Lower leg skin (tissue), 4 donors: ENCODE data around the gene BICD2. TPM values are rescaled to one million over a fixed set of nuclear protein-coding genes. Genes with fewer than 3 reads are reported as not detected.

Experiments
- DNase-seq, 2 donors: peaks; one replicate each; pipeline ENCODE4 v3.0.0-alpha.2; 2019; ENCODE audit warnings: low spot score in 2 of 2
- H3K4me3 ChIP-seq: fragments of 200-600 bp; sonication (generic); 2 replicates; pipeline ENCODE4 v1.5.1; 2017; ENCODE audit warnings: mild to moderate bottlenecking, low read depth; ENCODE audit not compliant: poor library complexity, severe bottlenecking
- POLR2A ChIP-seq, 2 donors: fragments of 450-650 bp; IDR thresholded peaks; one replicate each; pipeline ENCODE4 v1.6.1; 2016 to 2017; ENCODE audit warnings: antibody characterized with exemption in 2 of 2, mild to moderate bottlenecking in 1 of 2, moderate library complexity in 1 of 2
- WGBS, 2 donors: methylation state at CpG; one replicate each; pipeline ENCODE4 v1.1.5; 2018; 5-methylcytosine and 5-hydroxymethylcytosine counted together
- intact Hi-C: fragments of 100-400 bp; cut with DNase I; formaldehyde crosslinking; loops from one replicate; pipeline ENCODE4 v1.15.0; 2023; ENCODE audit warnings: low total_unique reads
- total RNA-seq, 4 donors: library from RNA; depleted of rRNA; stranded (reverse); fragments of >200 nt; gene quantifications; one replicate each; pipeline ENCODE4 v1.1.0, GENCODE V29; 2016
- TF ChIP-seq, protein P1 (sequence below), 3 donors: fragments of 450-650 bp; IDR thresholded peaks; one replicate each; pipeline ENCODE4 v1.5.1; 2016; ENCODE audit warnings: antibody characterized with exemption in 3 of 3, mild to moderate bottlenecking in 3 of 3, moderate library complexity in 2 of 3

The BICD2 gene
- total RNA-seq, 4 donors from 2014 or later, result 177 to 182 (median 180) TPM

DNA sequence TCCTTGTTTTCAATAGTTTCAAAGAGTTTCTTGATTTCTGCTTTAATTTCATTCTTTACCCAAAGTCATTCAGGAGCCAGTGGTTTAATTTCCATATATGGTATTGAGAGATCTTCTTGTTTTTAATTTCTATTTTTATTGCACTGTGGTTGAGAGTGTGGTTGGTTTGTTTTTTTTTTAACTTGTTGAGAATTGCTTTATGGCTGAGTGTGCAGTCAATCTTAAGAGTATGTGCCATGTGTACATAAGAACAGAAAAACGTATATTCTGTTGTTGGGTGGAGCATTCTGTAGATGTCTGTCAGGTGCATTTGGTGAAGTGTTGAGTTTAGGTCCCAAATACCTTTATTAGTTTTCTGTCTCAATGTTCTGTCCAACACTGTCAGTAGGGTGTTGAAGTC, 68.0 kb downstream of the BICD2 start:
- no peak for DNase-seq
- WGBS, 2 donors, result 67 to 79% methylated on average over 1 of the region's 1 CpG
- no peak overlapping the region for H3K4me3 ChIP-seq
- intact Hi-C loops, result no loop called here
- TF ChIP-seq POLR2A (IDR thresholded peaks at IDR 0.05), result no peak
- TF ChIP-seq, protein P1, sequence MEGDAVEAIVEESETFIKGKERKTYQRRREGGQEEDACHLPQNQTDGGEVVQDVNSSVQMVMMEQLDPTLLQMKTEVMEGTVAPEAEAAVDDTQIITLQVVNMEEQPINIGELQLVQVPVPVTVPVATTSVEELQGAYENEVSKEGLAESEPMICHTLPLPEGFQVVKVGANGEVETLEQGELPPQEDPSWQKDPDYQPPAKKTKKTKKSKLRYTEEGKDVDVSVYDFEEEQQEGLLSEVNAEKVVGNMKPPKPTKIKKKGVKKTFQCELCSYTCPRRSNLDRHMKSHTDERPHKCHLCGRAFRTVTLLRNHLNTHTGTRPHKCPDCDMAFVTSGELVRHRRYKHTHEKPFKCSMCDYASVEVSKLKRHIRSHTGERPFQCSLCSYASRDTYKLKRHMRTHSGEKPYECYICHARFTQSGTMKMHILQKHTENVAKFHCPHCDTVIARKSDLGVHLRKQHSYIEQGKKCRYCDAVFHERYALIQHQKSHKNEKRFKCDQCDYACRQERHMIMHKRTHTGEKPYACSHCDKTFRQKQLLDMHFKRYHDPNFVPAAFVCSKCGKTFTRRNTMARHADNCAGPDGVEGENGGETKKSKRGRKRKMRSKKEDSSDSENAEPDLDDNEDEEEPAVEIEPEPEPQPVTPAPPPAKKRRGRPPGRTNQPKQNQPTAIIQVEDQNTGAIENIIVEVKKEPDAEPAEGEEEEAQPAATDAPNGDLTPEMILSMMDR (IDR thresholded peaks at IDR 0.05), result no peak

DNA sequence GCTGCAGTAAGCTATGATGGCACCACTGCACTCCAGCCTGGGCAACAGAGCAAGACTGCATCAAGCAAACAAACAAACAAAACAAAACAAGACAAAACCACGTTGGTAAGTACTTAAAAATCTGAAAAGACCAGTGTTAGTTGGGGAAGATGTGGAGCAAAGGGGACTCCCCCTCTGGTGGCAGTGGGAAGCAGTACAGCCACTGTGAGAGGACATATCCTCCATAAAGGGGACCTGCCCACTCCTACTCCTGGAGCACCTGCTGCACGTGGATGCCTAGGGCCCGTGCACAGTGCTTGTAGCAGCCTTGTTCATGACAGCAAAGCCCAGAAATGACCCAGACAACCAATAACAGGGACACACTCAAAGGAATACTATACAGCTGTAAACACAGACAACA, 77.7 kb downstream of the BICD2 start:
- TF ChIP-seq, protein P1 (IDR thresholded peaks at IDR 0.05), result no peak
- TF ChIP-seq POLR2A (IDR thresholded peaks at IDR 0.05), result no peak
- no peak overlapping the region for H3K4me3 ChIP-seq
- WGBS, 2 donors, result 83 to 85% methylated on average over 3 of the region's 3 CpGs
- DNase-seq, result peak in 1 of 2 donors; percentile 71
- intact Hi-C loops, result no loop called here

DNA sequence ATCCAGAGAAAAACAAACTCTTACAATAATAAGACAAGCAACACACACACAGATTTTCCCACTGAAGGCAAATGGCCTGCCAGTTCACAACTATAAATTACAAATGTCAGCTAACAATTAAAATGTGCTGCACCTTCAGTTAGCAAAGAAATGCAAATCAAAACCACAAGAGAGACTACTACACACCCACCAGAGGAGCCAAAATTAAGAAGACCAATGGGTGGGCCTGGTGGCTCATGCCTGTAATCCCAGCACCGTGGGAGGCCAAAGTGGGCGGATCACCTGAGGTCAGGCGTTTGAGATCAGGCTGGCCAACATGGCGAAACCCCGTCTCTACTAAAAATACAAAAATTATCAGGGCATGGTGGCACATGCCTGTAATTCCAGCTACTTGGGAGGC, 79.6 kb downstream of the BICD2 start:
- DNase-seq, result peak in 1 of 2 donors; percentile 66
- intact Hi-C loops, result no loop called here
- H3K4me3 ChIP-seq, result no peak overlapping the region
- TF ChIP-seq, protein P1 (IDR thresholded peaks at IDR 0.05), result no peak
- no peak for TF ChIP-seq POLR2A (IDR thresholded peaks at IDR 0.05)
- 49 to 55% methylated on average over 5 of the region's 5 CpGs for WGBS, 2 donors

DNA sequence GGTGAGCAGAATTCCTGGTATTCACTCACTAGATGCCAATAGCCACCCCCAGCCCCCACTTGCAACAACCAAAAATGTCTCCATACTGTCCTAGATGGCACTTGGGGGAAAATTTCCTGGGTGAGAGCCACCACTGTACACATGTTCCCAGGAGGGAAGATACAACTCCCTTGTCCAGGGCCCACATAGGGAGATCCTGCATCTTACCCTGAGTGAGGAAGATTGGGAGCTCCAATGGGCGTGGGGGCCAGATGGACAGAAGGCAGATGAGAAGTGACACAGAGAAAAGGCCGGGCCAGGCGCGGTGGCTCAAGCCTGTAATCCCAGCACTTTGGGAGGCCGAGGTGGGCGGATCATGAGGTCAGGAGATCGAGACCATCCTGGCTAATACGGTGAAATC, 82.4 kb downstream of the BICD2 start:
- intact Hi-C loops, result no loop called here
- no peak overlapping the region for H3K4me3 ChIP-seq
- peak in 1 of 2 donors; percentile 79 for DNase-seq
- WGBS, 2 donors, result 93 to 96% methylated on average over 8 of the region's 8 CpGs
- TF ChIP-seq POLR2A (IDR thresholded peaks at IDR 0.05), result no peak
- TF ChIP-seq, protein P1 (IDR thresholded peaks at IDR 0.05), result no peak

DNA sequence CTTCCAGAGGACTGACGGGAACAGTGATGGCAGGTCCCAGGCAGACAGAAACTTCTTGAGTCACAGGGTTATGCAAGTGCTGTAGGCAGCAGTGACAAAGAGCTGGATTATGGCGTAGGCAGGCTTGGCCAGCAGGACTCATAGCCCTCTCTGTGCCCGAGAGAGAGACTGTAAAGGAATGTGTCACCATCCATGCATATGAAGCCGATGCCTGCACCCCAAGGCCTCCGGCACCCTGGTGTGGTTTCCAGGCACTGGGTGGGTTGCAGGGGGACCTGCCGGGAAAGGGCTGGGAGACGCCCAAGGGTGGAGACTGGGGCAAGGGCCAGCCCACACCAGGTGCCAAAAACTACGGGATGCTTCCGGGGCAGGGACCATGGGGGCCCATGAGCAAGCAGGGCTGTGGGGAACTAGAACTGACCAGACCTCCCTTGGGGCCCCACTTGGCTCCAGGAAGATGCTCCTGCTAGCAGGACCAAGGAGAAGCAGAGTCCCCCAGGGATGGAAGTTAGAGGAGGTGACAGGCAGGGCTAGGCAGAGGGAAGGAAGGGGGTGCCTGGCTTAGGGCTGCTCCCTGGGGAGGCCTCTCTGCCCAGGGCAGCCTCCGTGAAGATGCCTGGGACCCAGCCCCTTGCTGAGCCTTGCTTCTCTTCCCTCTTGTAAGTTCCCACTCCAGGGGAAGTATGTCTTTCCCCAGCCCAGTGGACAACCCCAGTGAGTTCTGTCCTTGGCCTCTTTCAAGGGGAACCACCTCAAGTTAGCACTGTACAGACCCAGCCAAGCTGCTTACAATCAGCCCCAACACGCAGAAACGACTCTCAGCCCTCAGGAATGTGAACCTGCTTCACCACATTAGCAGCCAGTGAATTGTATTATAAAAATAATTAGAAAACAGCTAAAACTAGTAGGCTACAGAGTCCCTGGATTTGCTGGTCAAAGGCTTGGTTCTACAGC, 84.2 kb downstream of the BICD2 start:
- WGBS, 2 donors, result 48 to 53% methylated on average over 12 of the region's 12 CpGs
- intact Hi-C loops, result no loop called here
- H3K4me3 ChIP-seq, result no peak overlapping the region
- peak; percentile 74 to 86 for DNase-seq
- TF ChIP-seq, protein P1 (IDR thresholded peaks at IDR 0.05), result no peak
- no peak for TF ChIP-seq POLR2A (IDR thresholded peaks at IDR 0.05)
